ENCODE data around the gene FARS2. TPM values are rescaled to one million over a fixed set of nuclear protein-coding genes. Genes with fewer than 3 reads are reported as not detected.
A peak's percentile ranks its signal among the peaks of the same experiment; 100 is the strongest.

Gene FARS2
- total and polyA plus RNA-seq, 2 donors (not counting 3 experiments of a cell fraction or from before 2014, with no cell fraction given) = 20.2 to 20.5 TPM

DNA sequence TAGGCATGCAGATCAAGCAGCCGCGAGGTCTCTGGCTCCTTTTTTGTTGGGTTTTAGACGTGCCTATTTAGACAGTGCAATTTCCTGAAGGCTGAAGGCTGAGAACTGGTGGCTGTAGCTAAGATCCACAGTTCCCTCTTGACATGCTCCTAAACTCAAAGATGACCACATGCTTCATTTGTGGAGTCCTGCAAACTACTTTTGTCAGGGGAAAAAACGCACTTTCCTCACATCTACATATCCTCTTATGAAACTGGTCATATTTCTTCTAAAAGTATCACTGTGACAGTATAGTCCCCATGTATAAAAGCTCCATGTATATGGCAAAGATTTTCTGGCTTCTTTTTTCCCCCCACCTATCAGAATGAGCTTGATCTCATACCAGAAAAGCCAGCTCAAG lies 31.2 kb upstream of the FARS2 start:
- no peak overlapping the region for H2AFZ ChIP-seq (ENCODE audit: low read depth, low read length)
- peak overlapping the region; percentile 62 for H3K4me2 ChIP-seq (ENCODE audit: insufficient read depth, low read length)
- H3K36me3 ChIP-seq (ENCODE audit: control insufficient read depth in 2 of 2, extremely low read depth in 1 of 2, insufficient read depth in 2 of 2, low read length in 2 of 2) = no peaks in the 10 kb centered on the region
- H3K27me3 ChIP-seq (ENCODE audit: control insufficient read depth in 2 of 2, insufficient read depth in 2 of 2, low read length in 2 of 2) = no peaks in the 10 kb centered on the region
- H3K9me3 ChIP-seq (replicated peaks; ENCODE audit: control insufficient read depth, insufficient read depth, low read length) = no peaks in the 10 kb centered on the region
- DNase-seq (ENCODE audit: low read depth, low spot score) (no peak), FAIRE-seq (no peak)
- no peaks in the 10 kb centered on the region for H3K9me1 ChIP-seq (replicated peaks; ENCODE audit: control insufficient read depth, extremely low read depth, insufficient read depth, low read length)
- CTCF ChIA-PET = interaction anchor here (0.8 to 2.1 kb wide), 7 partner anchors 8 to 172 kb away, joined by 3 to 13 read pairs (median 3); no protein-coding TSS in a partner anchor
- intact Hi-C loops (cut with micrococcal nuclease) (loop anchor here (2.0 kb wide), 2 partner anchors 25 to 31 kb away; partner anchors contain the start of genes FARS2 and LYRM4), dilution Hi-C loops (cut with MboI; ENCODE audit: extremely low pct_ligation_motif_present, low sequenced_read_pairs) (no loop called here)
- peak overlapping the region; percentile 57 for H3K27ac ChIP-seq (ENCODE audit: insufficient read depth, low read depth, low read length)
- no TSS peak for BruUV-seq (replicated peaks)
- H3K79me2 ChIP-seq (ENCODE audit: control insufficient read depth, insufficient read depth, low read length) = no peaks in the 10 kb centered on the region
- H3K9ac ChIP-seq (replicated peaks; ENCODE audit: extremely low read depth, insufficient read depth, low read length) = peak overlapping the region; percentile 8
- H3K4me1 ChIP-seq (ENCODE audit: control insufficient read depth, extremely low read depth, insufficient read depth, low read length) = peaks cover 17% of the 10 kb centered on the region
- POLR2A ChIA-PET = interaction anchor here (0.5 kb wide), 1 partner anchor 54 kb away, joined by 3 read pairs; no protein-coding TSS in a partner anchor
- no peaks in the 10 kb centered on the region for H4K20me1 ChIP-seq (replicated peaks; ENCODE audit: control insufficient read depth, extremely low read depth, insufficient read depth, low read length)
- no peak overlapping the region for H3K4me3 ChIP-seq (replicated peaks in 1 of 3; ENCODE audit: insufficient read depth in 1 of 3, low read depth in 1 of 3, low read length in 3 of 3)
- TF ChIP-seq MYC (IDR thresholded peaks at IDR 0.05; ENCODE audit: low read depth, low read length) (no peak), POLR2A (IDR thresholded peaks at IDR 0.05; ENCODE audit: low read depth, low read length) (no peak), POLR2AphosphoS5 (IDR thresholded peaks at IDR 0.05; ENCODE audit: insufficient read depth, low read depth, low read length) (no peak), JUN (IDR thresholded peaks at IDR 0.05; ENCODE audit: borderline replicate concordance, insufficient read depth, insufficient read length, low read depth) (no peak), FOS (IDR thresholded peaks at IDR 0.05; ENCODE audit: borderline replicate concordance, insufficient read depth, low read length) (no peak), EZH2 (IDR thresholded peaks at IDR 0.05; ENCODE audit: borderline replicate concordance, low read depth, low read length, severe bottlenecking) (no peak), GATA2 (IDR thresholded peaks at IDR 0.05; ENCODE audit: insufficient read depth, insufficient read length, low read depth, low read length) (no peak)
- TF ChIP-seq, protein P1, sequence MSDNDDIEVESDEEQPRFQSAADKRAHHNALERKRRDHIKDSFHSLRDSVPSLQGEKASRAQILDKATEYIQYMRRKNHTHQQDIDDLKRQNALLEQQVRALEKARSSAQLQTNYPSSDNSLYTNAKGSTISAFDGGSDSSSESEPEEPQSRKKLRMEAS (IDR thresholded peaks at IDR 0.05; ENCODE audit: insufficient read depth, insufficient read length) = no peak
- TF ChIP-seq, protein P2, sequence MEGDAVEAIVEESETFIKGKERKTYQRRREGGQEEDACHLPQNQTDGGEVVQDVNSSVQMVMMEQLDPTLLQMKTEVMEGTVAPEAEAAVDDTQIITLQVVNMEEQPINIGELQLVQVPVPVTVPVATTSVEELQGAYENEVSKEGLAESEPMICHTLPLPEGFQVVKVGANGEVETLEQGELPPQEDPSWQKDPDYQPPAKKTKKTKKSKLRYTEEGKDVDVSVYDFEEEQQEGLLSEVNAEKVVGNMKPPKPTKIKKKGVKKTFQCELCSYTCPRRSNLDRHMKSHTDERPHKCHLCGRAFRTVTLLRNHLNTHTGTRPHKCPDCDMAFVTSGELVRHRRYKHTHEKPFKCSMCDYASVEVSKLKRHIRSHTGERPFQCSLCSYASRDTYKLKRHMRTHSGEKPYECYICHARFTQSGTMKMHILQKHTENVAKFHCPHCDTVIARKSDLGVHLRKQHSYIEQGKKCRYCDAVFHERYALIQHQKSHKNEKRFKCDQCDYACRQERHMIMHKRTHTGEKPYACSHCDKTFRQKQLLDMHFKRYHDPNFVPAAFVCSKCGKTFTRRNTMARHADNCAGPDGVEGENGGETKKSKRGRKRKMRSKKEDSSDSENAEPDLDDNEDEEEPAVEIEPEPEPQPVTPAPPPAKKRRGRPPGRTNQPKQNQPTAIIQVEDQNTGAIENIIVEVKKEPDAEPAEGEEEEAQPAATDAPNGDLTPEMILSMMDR (IDR thresholded peaks at IDR 0.05; ENCODE audit: extremely low read depth in 1 of 2, insufficient read depth in 1 of 2, low read depth in 1 of 2, low read length in 2 of 2) = no peak
